Activated CD4-positive, alpha-beta T cell treated with anti-CD3 and anti-CD28 coated beads for 4 hours (primary cell): Measurements from ENCODE around the gene LINGO3.

Source experiments
- DNase-seq, 2 donors: peaks; one replicate each; pipeline ENCODE4 v3.0.0-alpha.2; 2020

Gene LINGO3

GRCh38 chr19:2278459-2279158 is 29.3 kb downstream of the LINGO3 start:
- DNase-seq: no peak

GRCh38 chr19:2277138-2277537 is 30.8 kb downstream of the LINGO3 start:
- DNase-seq: no peak

DNA sequence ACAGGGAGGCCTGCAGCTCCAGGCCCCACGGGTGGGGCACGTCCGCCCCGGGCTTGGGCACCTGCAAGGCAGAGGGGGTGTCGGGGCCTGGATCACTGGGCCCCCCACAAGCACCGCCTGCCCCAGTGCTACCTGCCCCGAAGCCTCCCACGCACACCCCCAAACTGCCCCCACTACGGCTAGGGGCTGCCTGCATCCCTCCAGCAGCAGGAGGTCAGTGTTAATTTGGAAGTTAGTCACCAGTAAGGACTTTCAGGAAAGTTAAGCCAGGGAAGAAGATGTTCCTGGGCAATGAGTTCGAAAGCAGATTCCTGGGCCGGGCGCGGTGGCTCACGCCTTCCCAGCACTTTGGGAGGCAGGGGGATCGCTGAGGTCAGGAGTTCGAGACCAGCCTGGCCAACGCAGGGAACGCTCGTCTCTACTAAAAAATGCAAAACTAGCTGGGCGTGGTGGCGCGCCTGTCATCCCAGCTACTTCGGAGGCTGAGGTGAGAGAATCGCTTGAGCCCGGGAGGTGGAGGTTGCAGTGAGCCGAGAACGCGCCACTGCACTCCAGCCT is 31.4 kb downstream of the LINGO3 start:
- DNase-seq: no peak

DNA sequence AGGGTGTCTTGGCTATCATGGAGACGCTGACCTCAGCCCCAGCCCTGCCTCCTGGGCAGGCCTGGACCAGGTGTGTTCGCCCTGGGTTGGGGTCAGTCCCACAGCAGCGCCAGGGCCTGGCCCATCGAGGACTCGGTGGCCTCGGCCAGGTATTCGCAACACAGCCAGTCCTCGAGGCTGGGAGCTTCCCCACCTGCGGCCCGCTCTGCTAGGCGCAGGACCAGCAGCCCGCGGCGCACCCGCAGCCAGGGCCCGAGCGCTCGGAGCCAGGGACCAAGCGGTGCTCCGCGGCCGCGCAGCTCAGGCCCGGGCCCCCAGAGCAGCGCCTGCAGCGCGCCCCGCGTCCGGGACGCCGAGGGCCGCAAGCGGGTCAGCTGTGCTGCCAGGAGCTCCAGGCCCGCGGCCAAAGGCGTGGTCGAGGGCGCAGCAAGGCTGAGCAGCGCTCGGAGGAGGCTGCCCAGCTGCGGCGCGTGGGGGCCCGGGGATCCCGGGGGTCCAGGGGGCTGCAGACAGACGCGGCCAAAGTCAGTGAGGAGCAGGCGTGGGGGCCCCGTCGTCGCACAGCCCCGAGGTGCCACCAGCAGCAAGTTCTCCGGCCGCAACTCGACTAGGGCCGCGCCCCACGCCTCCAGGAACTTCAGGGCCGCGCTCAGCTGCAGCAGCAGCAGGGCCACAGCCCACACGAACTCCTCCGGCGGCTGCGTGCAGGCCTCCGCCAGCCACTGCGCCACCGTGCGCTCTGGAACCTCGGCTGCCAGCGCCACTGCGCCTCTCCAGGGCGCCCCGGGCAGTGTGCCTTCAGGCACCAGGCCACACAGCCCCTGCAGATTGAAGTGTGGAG is 32.1 kb downstream of the LINGO3 start:
- no peak for DNase-seq

GRCh38 chr19:2274931-2275535 is 32.9 kb downstream of the LINGO3 start:
- peak in 1 of 2 donors; percentile 48 for DNase-seq

- DNase-seq: no peak
Measured at GRCh38 chr19:2274185-2274711, 33.7 kb downstream of the LINGO3 start.

GRCh38 chr19:2273356-2274184 is 34.4 kb downstream of the LINGO3 start:
- peak; percentile 66 to 67 for DNase-seq

DNA sequence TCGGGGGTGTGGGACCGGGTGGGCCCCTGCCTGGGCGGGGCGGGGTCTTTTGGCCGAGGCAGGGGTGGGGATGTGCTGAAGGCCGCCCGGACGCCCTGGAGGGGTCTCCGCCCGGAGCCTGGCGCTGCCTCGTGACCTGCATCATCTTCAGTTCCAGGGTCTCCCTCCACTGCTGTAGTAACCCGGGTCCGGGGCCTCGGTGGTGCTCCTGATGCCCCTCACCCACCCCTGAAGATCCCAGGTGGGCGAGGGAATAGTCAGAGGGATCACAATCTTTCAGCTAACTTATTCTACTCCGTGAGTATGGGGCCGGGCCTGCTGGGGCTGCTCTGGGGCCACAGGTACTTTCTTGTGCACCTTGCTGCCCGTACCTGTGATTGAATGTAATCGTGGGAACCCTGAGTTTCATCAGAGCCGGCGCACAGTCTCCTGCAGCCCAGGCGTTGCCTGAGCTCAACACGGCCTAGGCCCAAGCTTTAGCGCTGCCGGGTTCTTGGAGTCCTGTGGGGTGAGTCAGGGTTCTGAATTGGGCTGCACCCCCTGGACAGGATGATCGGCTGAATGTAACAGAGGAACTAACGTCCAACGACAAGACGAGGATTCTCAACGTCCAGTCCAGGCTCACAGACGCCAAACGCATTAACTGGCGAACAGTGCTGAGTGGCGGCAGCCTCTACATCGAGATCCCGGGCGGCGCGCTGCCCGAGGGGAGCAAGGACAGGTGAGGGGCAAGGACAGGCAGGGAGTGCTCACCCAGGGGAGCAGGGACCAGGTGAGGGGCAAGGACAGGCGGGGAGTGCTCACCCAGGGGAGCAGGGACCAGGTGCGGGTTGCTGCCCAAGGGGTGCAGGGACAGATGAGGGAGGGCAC is 36.5 kb downstream of the LINGO3 start:
- no peak for DNase-seq

GRCh38 chr19:2270423-2271233 is 37.3 kb downstream of the LINGO3 start:
- DNase-seq: peak; percentile 71 to 76

DNA sequence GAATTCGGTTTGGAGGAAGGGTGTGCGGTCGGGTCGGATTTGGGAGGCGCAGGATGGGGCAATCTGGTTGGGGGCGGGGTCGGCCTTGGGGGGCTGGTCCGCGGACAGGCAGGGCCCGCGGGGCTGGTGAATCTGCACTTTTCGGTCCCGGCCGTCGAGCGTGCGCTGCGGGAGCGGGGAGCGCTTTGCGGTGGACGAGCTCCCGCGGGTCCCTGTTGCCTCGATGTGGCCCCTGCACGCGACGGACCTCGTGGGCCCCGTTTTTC is 37.9 kb downstream of the LINGO3 start:
- peak in 1 of 2 donors; percentile 51 for DNase-seq

GRCh38 chr19:2269244-2270156 is 38.5 kb downstream of the LINGO3 start:
- DNase-seq: peak; percentile 97 to 98

- DNase-seq: no peak
Measured at GRCh38 chr19:2268861-2269243, 39.1 kb downstream of the LINGO3 start.

- DNase-seq: no peak
Measured at GRCh38 chr19:2268480-2268830, 39.5 kb downstream of the LINGO3 start.

DNA sequence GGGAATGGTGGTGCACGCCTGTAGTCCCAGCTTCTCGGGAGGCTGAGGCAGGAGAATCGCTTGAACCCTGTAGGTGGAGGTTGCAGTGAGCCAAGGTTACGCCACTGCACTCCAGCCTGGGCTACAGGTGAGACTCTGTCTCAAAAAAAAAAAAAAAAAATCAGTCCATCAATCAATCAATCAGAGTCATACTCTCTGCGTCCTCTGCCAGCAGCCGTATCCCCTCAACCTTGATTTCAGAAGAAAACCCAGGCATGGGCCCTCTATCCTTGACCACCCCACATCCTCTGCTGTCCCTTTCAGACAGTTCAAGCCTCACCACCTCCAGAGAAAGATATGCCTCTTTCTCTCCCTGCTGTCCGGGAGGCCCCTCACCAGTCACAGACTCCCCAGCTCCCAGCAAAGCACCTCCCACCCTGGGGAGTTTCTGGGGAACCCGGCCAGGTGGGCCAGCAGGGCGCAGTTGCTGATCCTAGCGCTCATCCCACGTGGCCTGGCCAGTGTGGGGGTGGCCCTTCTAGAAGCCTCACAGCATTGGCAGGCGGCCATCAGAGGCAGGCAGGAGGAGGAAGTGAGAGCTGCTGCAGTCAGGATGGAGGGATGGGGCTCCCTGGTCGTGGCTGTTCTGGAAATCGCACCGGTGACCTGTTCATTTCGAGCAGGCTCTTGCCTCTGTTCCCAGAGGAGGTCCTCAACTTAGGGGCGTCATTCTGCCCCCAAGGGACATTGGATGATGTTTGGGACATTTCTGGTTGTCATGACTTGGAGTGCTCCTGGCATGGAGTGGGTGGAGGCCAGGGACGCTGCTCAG is 41.6 kb downstream of the LINGO3 start:
- DNase-seq: no peak

GRCh38 chr19:2261438-2262172 is 46.3 kb downstream of the LINGO3 start:
- peak; percentile 47 to 54 for DNase-seq

GRCh38 chr19:2260341-2260805 is 47.6 kb downstream of the LINGO3 start:
- DNase-seq: no peak

DNA sequence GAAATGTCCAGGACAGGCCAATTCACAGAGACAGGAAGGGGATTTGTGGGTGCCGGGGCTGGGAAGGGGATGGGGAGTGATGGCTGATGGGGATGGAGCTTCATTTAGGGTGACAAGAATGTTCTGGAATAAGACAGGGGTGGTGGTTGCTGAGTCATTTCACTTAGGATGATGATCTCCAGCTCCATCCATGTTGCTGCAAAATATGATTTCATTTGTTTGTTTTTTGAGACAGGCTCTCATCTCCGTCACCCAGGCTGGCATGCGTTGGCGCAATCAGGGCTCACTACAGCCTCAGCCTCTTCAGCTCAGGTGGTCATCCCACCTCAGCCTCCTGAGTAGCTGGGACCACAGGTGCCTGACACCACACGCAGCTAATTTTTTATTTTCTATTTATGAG is 48.6 kb downstream of the LINGO3 start:
- no peak for DNase-seq
